ENCODE measurements around the gene FOXP1.

FOXP1 gene

DNA sequence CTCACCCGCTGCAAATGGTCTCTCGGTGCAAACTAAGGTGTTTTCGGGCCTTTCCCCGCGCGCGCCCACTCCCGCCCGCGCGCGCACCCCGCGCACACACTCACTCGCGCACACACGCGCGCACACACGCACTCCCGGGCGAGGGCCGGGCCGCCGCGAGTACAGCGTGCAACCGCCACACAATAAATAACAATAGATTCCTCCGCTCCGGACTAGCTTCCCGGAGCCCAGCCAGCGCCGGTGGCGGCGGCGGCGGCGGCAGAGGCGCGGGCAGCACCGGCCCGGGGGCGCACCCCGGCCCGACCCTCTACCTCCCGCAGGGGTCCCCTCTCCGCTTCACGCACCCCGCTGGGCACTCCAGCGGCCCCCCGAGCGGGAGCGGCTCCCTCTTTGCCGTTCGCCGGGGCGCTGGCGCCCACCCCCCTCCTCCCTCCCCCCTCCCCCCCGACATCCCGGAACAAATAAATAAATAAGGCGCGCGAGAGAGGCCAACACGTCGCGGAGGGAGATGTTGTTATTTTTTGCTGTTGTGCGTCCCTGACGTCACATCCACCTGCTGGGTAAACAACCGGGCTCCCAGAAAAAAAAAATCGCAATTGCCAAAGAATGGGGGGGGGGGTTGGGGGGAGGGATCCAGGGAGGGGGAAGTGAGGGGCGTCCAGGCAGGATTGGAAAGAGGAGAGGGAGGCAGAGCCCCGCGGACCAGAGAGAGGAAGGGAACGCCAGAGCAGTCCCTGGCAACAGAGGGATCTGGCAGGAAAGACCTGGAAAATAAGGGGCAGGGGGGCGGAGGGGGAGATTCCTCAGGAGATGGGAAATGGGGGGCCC lies at the start of gene FOXP1:
FOXP1 (minus strand) TSS at position 163 of the 828 bp plus-strand sequence. CDS start 385,347 bp downstream, outside the sequence.
- DNase-seq (ENCODE audit: low spot score) = peak; percentile 87

DNA sequence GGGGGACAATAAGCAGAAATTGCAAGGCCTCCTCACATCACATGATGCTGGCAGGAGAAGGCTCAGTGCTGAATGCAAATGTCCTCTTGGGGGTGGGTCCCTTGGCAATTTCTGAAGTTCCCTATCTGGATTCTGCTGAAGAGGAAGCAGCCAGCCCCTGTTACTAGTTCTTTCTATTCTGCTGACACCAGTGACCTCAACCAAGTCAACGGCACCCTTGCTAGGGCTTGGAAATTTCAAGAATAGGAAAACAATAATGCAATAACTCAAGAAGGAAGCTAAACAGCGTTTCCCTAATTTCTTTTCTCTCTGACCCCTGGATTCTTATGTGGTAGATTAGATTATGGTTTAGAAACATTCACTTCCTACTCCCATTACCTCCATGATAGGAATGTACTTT lies 46.2 kb upstream of the FOXP1 start:
- no peak for DNase-seq (ENCODE audit: low spot score)

DNA sequence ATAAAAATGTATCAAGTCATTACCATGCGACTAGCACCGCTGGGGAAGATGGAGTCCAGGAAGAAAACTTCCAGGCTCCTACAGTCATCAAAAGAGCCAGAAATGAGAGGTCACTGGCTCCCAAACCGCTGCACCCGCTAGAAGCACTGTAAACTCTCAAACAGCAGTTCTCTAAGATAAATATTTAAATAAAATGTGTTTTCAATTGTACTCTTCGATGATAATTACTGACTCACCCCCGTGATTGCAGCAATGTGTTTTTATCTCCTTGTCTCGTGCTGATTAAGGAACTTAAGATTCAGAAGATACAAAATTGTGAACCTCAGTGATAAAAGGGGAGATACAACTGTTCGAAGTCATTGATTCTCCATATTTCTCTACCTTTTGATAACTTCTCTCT lies 45.8 kb upstream of the FOXP1 start:
- no peak for DNase-seq (ENCODE audit: low spot score)

DNA sequence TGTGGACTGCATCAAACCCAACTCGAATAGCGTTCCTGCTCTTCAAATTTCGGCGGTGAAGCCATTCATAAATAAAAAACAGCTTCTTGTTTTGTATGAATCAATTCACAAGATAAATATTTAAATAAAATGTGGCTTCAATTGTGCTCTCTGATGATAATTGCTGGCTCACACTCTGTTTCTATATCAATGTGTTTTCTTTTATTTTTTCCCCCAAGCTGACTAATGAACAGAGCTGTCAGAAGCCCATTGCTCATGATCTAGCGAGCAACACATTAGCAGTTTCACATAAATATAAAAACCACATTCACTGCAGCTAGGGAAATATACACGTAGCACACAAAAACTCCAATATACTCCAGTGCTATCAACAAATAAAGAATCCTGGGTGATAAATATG lies 45.0 kb upstream of the FOXP1 start:
- no peak for DNase-seq (ENCODE audit: low spot score)

DNA sequence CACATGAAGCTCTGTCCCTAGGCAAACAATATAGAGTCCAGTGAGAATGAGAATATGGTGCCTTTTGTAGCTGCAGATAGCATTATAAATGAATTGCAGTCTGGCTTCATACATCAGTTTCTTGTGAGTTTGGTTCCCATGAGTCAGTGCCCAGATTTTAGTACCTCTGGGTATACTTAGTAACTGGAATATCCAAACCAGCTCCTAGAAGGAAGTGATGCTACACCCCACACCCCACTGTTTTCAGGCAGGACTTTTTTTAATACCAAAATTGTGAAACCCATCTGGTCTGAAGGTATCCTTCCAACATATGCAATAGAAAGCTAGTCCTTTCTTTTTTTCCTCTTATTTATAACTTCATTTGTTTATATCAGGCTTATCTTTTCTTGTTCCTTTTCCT lies 42.1 kb upstream of the FOXP1 start:
- no peak for DNase-seq (ENCODE audit: low spot score)

DNA sequence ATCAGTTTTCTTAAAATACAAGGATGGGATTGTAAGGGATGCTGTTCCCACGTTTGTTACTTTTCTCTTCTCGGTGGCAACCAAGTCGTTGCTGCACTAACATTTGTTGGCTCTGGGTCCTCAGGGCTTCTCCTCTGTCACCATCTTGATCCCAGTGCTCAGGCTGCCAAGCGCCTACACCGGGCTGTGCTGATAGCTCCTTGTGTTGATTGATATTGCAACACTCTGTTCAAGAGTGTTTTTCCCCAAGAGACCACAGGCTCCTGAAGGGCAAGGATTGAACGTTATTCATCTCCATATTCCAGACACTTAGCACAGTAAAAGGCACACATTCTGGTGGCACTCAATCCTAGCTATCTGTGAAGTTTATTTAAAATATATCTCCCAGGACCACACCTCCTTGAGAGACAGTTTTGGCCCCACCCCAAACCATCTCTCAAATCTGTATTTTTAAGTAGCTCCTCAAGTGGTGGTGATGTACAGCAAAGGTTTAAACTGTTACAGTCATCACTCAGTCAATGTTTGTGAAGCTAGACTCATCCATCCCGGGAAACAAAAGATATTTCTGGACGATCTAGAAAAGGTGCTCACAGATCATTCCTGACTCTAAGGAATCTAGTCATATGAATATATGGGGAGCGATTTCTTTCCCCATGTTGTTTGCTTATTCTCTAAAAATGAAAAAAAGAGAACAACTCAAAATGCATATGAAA lies 38.5 kb upstream of the FOXP1 start:
- no peak for DNase-seq (ENCODE audit: low spot score)

DNA sequence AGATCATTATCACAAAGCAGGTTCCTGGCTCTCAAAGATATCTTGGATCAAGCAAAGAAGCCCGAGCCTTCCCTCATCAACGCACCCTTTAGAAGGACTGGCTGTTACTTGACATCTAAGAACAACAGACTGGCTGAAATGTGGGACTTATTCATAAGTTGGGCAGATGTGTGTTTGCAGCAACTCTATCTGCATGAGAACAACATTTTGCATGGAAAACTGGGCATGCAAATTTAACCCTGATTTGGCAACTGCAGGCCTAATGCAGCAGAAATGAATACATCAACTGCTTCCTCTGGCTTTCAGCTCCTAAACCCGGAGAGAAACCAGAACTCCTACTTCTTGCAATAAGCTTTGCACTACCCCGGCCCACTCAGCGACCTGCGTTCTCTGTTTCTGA lies 35.0 kb upstream of the FOXP1 start:
- no peak for DNase-seq (ENCODE audit: low spot score)

DNA sequence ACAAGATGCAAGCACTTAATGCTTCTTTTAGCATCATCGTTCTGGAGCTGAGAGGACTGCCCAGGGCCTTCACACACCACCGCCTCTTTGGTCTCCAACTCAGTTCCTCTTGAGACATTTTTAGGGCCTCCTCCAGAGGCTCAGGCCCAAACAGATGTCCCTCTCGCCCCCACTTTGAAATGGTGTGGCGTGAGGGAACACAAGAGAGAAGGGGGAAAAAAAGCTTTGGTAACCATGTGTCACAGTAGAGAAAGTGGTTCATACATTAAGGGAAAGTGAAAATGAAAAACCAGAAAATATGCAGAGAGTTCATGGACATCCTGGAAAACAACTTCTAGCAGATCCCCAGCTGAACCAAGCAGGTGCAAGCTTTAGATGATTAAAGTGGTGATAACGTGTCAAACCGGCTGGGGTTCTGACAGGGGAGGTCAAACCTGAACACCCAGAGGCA lies 33.1 kb upstream of the FOXP1 start:
- DNase-seq (ENCODE audit: low spot score) = no peak

DNA sequence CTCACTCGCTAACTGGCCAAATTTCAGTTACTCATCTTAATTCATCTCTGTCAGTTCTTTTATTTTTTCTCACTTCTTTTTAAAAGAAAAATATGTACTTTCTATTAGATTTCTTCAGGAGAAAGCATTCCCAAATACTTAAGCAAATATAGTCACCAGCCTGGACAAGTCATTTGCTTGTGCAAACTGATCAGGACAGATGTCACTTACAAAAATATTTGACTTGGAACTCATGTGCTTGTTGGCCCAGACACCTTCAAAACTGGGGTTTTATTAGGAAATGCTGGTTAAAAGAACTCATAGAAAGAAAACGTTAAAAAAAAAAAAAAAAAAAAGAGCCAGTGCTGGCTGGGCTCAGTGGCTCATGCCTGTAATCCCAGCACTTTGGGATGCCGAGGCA lies 31.3 kb upstream of the FOXP1 start:
- no peak for DNase-seq (ENCODE audit: low spot score)

DNA sequence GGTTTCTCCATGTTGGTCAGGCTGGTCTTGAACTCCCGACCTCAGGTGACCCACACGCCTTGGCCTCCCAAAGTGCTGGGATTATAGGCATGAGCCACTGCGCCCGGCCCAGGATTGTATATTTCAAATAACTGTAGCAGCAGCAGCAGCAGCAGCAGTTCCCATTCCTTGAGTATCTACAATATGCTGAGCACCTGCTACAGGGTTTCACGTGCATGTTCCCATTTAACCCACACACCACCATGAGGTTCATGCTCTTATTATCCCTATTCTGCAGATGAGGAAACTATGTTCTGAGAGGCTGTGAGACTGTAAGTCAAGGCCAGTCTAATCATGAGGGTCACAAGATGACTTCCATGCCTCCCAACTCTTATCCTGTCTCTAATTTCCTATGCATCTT lies 30.9 kb upstream of the FOXP1 start:
- DNase-seq (ENCODE audit: low spot score) = no peak

DNA sequence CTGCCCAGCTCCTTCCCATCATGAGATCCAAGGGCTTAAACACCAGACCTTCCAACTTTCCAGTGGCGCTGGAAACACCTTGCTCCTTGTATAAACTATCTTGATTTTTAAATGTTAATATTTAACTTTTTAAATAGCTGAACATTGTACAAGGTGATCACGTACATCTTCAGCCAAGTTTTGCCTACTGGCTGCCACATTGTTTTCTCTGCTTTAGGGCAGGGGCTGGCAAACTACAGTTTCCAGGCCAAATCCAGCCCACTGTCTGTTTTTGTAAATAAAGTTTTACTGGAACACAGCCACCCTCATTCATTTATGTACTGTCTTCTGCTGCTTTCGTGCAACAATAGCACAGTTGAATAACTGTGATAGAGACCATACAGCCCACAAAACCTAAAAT lies 27.6 kb upstream of the FOXP1 start:
- DNase-seq (ENCODE audit: low spot score) = no peak

DNA sequence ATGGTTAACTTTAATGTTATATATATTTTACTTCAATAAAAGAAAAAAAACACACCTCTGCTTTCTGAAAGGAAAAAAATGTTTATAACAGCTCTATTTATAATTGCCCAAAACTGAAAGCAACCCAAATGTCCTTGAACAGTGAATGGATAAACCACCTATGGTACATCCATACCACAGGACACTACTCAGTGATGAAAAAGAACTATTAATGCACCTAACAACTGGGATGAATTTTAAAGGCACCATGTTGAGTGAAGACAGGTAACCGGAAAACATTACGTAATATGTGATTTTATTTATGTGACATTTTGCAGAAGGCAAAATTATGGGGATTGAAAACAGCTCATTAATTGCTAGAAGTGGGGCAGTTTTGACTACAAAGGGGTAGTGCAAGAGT lies 23.8 kb upstream of the FOXP1 start:
- DNase-seq (ENCODE audit: low spot score) = no peak

DNA sequence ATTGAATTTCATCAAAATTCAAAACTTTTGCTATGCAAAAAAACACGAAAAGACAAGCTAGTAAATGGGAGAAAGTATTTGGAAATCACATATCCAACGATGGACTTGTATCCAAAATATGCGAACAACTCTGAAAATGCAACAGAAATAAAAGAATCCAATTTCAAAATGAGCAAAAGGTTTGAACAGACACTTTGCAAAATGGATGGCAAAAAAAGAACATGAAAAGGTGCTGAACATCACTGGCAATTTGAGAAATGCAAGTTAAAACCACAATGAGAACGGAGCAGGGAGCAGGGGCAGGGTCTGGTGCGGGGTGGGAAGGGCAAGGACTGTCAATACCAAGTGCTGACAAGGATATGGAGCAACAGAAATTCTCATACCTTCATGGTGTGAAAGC lies 23.1 kb upstream of the FOXP1 start:
- no peak for DNase-seq (ENCODE audit: low spot score)

DNA sequence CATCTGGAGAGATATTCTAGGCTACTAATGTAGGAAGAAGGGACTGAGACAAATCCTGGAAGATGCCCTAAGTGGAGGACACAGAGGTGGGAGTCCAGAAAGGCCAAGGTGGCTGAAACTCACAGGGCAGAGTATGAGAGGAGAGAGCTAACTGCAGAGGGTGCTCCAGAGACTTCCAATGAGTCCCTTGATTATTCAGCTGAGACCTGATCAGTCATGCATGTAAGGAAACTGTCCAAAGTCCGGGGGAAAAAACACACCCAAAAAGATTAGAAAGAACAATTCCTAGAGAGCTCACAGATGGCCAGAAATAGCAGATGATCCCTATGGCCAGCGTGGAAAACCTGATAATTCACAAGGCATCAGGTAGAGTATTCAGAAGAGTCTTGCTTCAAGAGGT lies 18.7 kb upstream of the FOXP1 start:
- no peak for DNase-seq (ENCODE audit: low spot score)

DNA sequence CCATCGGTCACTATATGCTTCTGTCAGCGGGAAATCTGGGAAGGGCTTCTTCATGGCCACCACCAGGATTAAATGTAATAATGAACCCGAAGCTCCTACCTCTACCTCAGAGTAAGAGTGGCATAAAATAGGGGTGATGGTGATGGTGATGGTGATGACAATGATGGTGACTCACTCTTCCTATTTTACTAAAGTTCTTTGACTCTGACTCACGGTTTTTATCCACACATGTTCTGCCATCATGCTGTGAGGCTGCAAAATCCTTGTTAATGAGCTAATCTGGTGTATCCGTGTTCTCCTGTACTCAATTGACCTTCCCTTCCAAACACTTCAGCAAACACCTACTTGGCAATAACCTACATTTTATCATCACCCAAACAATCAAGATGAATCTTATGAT lies 18.3 kb upstream of the FOXP1 start:
- peak; percentile 73 for DNase-seq (ENCODE audit: low spot score)

DNA sequence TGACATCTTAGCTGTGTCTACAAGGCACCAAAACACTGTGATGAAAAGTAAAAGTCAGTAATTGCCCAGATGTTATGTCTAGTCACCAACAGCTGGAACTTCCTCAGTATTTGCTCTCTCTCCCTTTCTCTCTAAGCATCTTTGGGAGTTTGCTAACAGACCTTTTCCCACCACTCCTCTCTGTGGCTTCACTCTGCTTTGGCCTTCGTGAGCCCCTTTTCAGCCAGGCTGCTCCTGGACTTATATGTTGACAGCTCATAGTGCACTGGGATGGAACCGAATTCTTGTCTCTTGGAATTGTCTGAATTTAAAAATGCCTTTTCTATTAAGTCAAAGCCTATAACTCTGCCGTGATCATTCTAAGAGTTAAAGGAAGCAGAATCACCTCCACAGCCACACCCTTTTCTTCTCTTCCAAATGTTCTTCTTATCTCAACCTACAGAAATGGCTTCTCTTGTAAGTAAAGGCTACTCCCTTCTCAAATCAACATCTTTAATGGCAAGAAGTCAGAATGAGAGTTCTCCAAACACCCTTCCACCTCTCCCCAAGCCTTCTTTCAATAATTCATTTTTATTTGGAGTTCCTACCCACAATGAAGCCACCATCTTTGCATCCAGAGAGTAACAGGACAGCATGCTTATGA lies 17.2 kb upstream of the FOXP1 start:
- DNase-seq (ENCODE audit: low spot score) = no peak

DNA sequence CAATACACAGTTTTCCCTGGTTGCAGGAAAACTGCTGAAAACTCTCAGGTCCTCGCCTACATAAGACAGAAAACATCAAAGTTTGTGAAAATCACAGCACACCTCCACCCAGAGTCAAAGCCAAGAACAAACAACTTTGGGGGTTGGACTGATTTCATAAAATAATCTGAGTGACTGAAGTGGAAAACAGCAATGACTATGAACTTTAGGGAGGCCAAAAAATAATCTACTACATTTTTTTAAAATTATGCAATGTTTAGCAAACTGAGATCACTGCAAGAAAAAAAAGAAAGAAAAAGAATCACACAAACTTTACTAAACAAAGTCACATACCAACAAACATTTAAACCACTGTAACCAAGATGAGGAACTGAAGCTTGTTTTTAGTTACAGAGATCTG lies 15.9 kb upstream of the FOXP1 start:
- DNase-seq (ENCODE audit: low spot score) = no peak

DNA sequence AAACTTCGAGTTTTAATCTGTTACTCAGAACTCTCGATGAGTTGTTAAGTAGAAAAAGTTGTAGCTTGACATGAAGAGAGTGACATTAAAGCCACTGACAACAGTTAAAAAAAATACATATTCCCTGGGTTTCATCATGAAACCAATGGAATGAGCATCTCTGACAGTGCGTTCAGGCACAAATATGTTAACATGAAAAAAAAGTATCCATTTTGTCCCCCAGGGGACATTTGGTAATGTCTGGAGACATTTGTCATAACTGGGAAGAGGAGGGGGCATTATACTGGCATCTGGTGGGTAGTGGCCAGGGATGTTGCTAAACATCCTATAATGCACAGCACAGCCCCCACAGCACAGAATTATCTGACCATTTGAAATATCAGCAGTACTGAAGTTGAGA lies 14.8 kb upstream of the FOXP1 start:
- no peak for DNase-seq (ENCODE audit: low spot score)

DNA sequence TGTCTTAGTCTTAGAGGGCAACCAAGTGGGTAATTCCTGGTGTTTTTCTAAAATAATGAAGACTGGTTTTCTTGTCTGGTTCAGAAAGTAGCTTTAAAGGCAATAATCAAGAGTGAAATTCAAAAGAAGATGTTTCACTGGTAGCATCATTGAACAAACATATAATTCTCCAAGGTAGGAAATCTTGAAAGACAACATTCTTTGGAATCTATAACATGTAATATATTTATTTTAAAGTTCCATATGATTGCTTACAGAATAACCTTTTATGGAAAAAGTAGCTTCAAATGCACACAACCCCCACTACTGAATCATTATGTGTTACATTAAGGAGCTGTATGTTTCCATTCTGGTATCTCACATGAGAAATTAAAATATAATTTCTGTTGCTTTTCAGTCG lies 13.8 kb upstream of the FOXP1 start:
- DNase-seq (ENCODE audit: low spot score) = no peak

DNA sequence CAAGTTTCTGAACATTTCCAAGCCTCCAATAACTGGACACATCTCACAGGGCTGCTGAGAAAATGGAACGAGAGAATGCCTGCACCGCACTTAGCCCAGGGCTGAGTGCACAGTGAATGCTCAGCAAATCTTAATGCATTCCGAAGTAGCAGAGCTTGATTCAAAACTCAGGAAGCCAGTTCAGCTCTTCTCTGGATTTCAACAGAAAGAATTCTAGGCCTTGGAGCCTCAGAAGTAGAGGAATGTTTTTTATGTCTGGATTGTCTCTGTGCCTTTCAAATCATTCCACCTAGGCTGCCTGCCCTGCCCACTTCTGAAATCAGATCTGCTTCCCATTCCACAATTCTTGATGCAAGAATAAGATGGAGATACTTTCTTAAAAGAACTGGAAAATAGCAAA lies 9.6 kb upstream of the FOXP1 start:
- DNase-seq (ENCODE audit: low spot score) = no peak

DNA sequence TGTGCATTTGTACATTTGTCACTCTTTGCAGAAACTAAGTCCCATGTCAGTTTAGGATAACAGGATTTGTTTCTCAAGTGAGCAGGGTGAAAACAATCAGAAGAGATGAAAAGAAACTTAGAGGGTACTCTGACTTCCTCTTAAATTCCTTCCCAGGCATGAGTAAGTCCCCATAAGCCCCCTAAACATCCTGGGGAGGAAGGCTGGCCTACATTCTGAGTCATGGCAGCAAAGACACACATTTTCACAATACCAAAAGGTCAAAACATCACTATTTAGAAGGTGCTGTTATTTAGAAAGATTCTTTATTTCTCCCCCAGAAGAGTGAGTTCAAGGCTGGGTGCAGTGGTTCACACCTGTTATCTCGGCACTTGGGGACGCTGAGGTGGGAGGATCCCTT lies 7.6 kb upstream of the FOXP1 start:
- DNase-seq (ENCODE audit: low spot score) = no peak

DNA sequence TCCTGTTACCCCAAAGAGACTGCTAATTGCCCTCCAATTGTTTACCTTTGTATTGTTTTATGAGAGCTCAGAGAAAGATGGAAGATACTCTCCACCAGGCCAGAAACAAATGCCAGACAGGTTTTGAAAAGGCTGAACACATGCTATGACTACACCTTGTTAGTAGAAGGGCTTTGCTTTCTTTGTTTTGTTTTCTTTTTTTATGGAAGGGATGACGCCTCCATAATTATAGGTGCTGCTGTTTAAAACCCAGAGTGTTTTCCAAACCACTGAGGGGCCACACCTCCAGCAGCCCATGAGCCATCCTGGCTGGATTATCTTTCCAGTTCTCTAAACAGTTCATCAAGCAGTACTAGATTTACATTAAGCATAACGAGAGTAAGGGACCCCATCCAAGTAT lies 5.6 kb upstream of the FOXP1 start:
- no peak for DNase-seq (ENCODE audit: low spot score)

DNA sequence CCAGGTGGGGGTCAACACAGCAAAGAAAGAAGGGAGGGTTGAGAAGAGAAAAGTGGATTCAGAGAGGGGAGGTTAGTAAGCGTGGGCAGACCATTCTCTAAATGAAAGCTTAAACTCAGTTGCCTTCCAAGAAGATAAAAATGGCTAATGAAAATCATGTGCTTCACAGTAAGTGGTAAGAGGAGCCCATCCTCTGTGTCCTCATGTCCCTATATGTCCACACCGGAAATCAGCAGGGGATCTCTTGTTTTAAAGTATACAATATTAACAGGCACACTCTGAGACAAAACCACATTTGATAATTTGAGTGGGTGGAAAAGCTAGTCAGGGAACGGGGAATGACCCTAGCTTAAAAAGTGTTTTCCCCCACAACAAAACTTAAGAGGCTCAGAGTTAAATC lies 4.4 kb upstream of the FOXP1 start:
- no peak for DNase-seq (ENCODE audit: low spot score)

Measured in RKO (cell line).